Measurements from ENCODE around the gene KRTAP10-11.
"Not testable (repeated sequence)": the region's sequence is repeated elsewhere in the genome, so short reads cannot be mapped to it uniquely, and the experiment has no call there.

KRTAP10-11 gene

GRCh38 chr21:44628707-44629391, 17.4 kb upstream of the KRTAP10-11 start:
- Mint-ChIP-seq H3K36me3 (ENCODE audit: low read depth) (peaks cover 27% of the 10 kb centered on the region), H3K4me3 (no peak overlapping the region), H3K9me3 (peaks cover 60% of the 10 kb centered on the region), H3K27ac (no peak overlapping the region), H3K4me1 (peaks cover 7% of the 10 kb centered on the region), H3K27me3 (ENCODE audit: low read depth, poor library complexity) (peaks cover 10% of the 10 kb centered on the region)
- no peak for TF ChIP-seq CTCF (IDR thresholded peaks at IDR 0.05)
- no peak for DNase-seq

GRCh38 chr21:44630440-44630839, 15.8 kb upstream of the KRTAP10-11 start:
- TF ChIP-seq CTCF (IDR thresholded peaks at IDR 0.05): no peak
- H3K4me1 Mint-ChIP-seq: peaks cover 7% of the 10 kb centered on the region
- H3K9me3 Mint-ChIP-seq: peaks cover 54% of the 10 kb centered on the region
- DNase-seq: no peak
- H3K4me3 Mint-ChIP-seq: no peak overlapping the region
- no peak overlapping the region for H3K27ac Mint-ChIP-seq
- peaks cover 18% of the 10 kb centered on the region for H3K36me3 Mint-ChIP-seq (ENCODE audit: low read depth)
- H3K27me3 Mint-ChIP-seq (ENCODE audit: low read depth, poor library complexity): peaks cover 7% of the 10 kb centered on the region

- Mint-ChIP-seq H3K9me3 (peaks cover 50% of the 10 kb centered on the region), H3K27ac (no peak overlapping the region), H3K36me3 (ENCODE audit: low read depth) (peaks cover 18% of the 10 kb centered on the region), H3K4me1 (peaks cover 9% of the 10 kb centered on the region), H3K27me3 (ENCODE audit: low read depth, poor library complexity) (peaks cover 7% of the 10 kb centered on the region), H3K4me3 (no peak overlapping the region)
- no peak for TF ChIP-seq CTCF (IDR thresholded peaks at IDR 0.05)
- no peak for DNase-seq
Observed at GRCh38 chr21:44632067-44632466, 14.1 kb upstream of the KRTAP10-11 start.

GRCh38 chr21:44636209-44637017, 9.8 kb upstream of the KRTAP10-11 start:
- H3K9me3 Mint-ChIP-seq: peaks cover 51% of the 10 kb centered on the region
- peaks cover 10% of the 10 kb centered on the region for H3K4me1 Mint-ChIP-seq
- TF ChIP-seq CTCF (IDR thresholded peaks at IDR 0.05): no peak
- no peak overlapping the region for H3K4me3 Mint-ChIP-seq
- peaks cover 3% of the 10 kb centered on the region for H3K27me3 Mint-ChIP-seq (ENCODE audit: low read depth, poor library complexity)
- peaks cover 9% of the 10 kb centered on the region for H3K36me3 Mint-ChIP-seq (ENCODE audit: low read depth)
- no peak for DNase-seq
- no peak overlapping the region for H3K27ac Mint-ChIP-seq

GRCh38 chr21:44637018-44637850, 9.0 kb upstream of the KRTAP10-11 start, which contains the start of gene KRTAP10-10:
KRTAP10-10 (plus strand) TSS chr21:44637356; CDS start chr21:44637418, 62 bp downstream.
- H3K27ac Mint-ChIP-seq: no peak within 1 kb of the TSS
- H3K27me3 Mint-ChIP-seq (ENCODE audit: low read depth, poor library complexity): peaks cover 3% of the 10 kb centered on the region
- TF ChIP-seq CTCF (IDR thresholded peaks at IDR 0.05): no peak
- no peak for DNase-seq
- no peak within 1 kb of the TSS for H3K4me3 Mint-ChIP-seq
- H3K4me1 Mint-ChIP-seq: peaks cover 10% of the 10 kb centered on the region
- peaks cover 51% of the 10 kb centered on the region for H3K9me3 Mint-ChIP-seq
- H3K36me3 Mint-ChIP-seq (ENCODE audit: low read depth): peaks cover under 1% of the 10 kb centered on the region

- not testable (repeated sequence) for DNase-seq; H3K27ac Mint-ChIP-seq; H3K27me3 Mint-ChIP-seq (ENCODE audit: low read depth, poor library complexity); H3K36me3 Mint-ChIP-seq (ENCODE audit: low read depth); H3K4me3 Mint-ChIP-seq
- Mint-ChIP-seq H3K4me1 (peaks cover 10% of the 10 kb centered on the region), H3K9me3 (peaks cover 49% of the 10 kb centered on the region)
Observed at GRCh38 chr21:44637851-44638348, 8.3 kb upstream of the KRTAP10-11 start.

- H3K27me3 Mint-ChIP-seq (ENCODE audit: low read depth, poor library complexity); DNase-seq; H3K27ac Mint-ChIP-seq; H3K36me3 Mint-ChIP-seq (ENCODE audit: low read depth); H3K4me3 Mint-ChIP-seq: not testable (repeated sequence)
- Mint-ChIP-seq H3K9me3 (peaks cover 49% of the 10 kb centered on the region), H3K4me1 (peaks cover 10% of the 10 kb centered on the region)
Observed at GRCh38 chr21:44638506-44639330, 7.5 kb upstream of the KRTAP10-11 start.

All from nephron progenitor cell (in vitro differentiated cells).